Neural progenitor cell (in vitro differentiated cells): ENCODE data around the gene LRRC72. TPM values are rescaled to one million over a fixed set of nuclear protein-coding genes. Genes with fewer than 3 reads are reported as not detected.

Experiments used
- DNase-seq: peaks from one replicate; pipeline ENCODE4 v3.0.0-alpha.2; 2016; ENCODE audit warnings: low spot score
- H2AFZ ChIP-seq: fragments of 200-600 bp; sonication (generic); replicated peaks from 2 replicates; pipeline ENCODE4 v1.6.1; 2016; ENCODE audit warnings: antibody characterized with exemption
- H3F3A ChIP-seq: fragments of 200-600 bp; sonication (generic); 2 replicates; pipeline ENCODE4 v1.6.1; 2016; ENCODE audit warnings: antibody characterized with exemption, low read depth
- H3K27ac ChIP-seq: fragments of 200-600 bp; sonication (generic); 2 replicates; pipeline ENCODE4 v1.5.1; 2016; ENCODE audit warnings: mild to moderate bottlenecking
- H3K27me3 ChIP-seq: fragments of 200-600 bp; sonication (generic); 2 replicates; pipeline ENCODE4 v1.6.1; 2016; ENCODE audit warnings: mild to moderate bottlenecking, moderate library complexity
- H3K36me3 ChIP-seq: fragments of 200-600 bp; sonication (generic); 2 replicates; pipeline ENCODE4 v1.5.1; 2016
- H3K4me1 ChIP-seq: fragments of 200-600 bp; sonication (generic); 2 replicates; pipeline ENCODE4 v1.6.1; 2016; ENCODE audit warnings: mixed run types
- H3K4me2 ChIP-seq: fragments of 200-600 bp; sonication (generic); 2 replicates; pipeline ENCODE4 v1.6.1; 2016
- H3K4me3 ChIP-seq: fragments of 200-600 bp; sonication (generic); 2 replicates; pipeline ENCODE4 v1.5.1; 2016
- H3K79me2 ChIP-seq: fragments of 200-600 bp; sonication (generic); 2 replicates; pipeline ENCODE4 v1.6.1; 2016; ENCODE audit warnings: low read depth
- H3K9ac ChIP-seq: fragments of 200-600 bp; sonication (generic); 2 replicates; pipeline ENCODE4 v1.6.1; 2016
- H3K9me3 ChIP-seq: fragments of 200-600 bp; sonication (generic); 2 replicates; pipeline ENCODE4 v1.5.1; 2016; ENCODE audit warnings: low read depth
- H4K20me1 ChIP-seq: fragments of 200-600 bp; sonication (generic); 2 replicates; pipeline ENCODE4 v1.6.1; 2016; ENCODE audit warnings: low read depth
- H3K27ac Mint-ChIP-seq: 3 replicates; pipeline ENCODE4 v1.8.0; 2021; ENCODE audit warnings: mixed read lengths
- H3K27me3 Mint-ChIP-seq: 2 replicates; pipeline ENCODE4 v1.8.0; 2022; ENCODE audit warnings: low read depth, mild to moderate bottlenecking, inconsistent platforms, moderate library complexity, mixed read lengths; ENCODE audit not compliant: insufficient read depth
- H3K36me3 Mint-ChIP-seq: 3 replicates; pipeline ENCODE4 v1.8.0; 2021; ENCODE audit warnings: mixed read lengths
- H3K4me1 Mint-ChIP-seq: 3 replicates; pipeline ENCODE4 v1.8.0; 2021; ENCODE audit warnings: mixed read lengths
- H3K4me3 Mint-ChIP-seq: 3 replicates; pipeline ENCODE4 v1.8.0; 2021; ENCODE audit warnings: mild to moderate bottlenecking, moderate library complexity, mixed read lengths
- H3K9me3 Mint-ChIP-seq: 3 replicates; pipeline ENCODE4 v1.8.0; 2020; ENCODE audit warnings: mixed read lengths
- EZH2 ChIP-seq: fragments of 200-600 bp; sonication (generic); IDR thresholded peaks from 2 replicates; pipeline ENCODE4 v1.6.1; 2017; ENCODE audit warnings: antibody characterized with exemption, mild to moderate bottlenecking, moderate library complexity
- EZH2phosphoT487 ChIP-seq: fragments of 200-600 bp; sonication (generic); IDR thresholded peaks from 2 replicates; pipeline ENCODE4 v1.6.1; 2017; ENCODE audit warnings: antibody characterized with exemption
- total RNA-seq: library from RNA; depleted of rRNA; stranded (reverse); fragments of >200 nt; gene quantifications from 2 replicates; pipeline ENCODE4 v1.2.3, GENCODE V29; 2015; ENCODE audit warnings: low replicate concordance
- TF ChIP-seq, protein P1 (sequence below): fragments of 200-600 bp; sonication (generic); IDR thresholded peaks from 2 replicates; pipeline ENCODE4 v1.5.1; 2017; ENCODE audit warnings: antibody characterized with exemption, mild to moderate bottlenecking

LRRC72 gene
- total RNA-seq, 1 donor from 2014 or later: not detected

GRCh38 chr7:16615228-16615627 is 88.6 kb downstream of the LRRC72 start:
- Mint-ChIP-seq H3K27ac (peak overlapping the region; percentile 67), H3K4me1 (peaks cover 7% of the 10 kb centered on the region), H3K4me3 (no peak overlapping the region), H3K9me3 (no peaks in the 10 kb centered on the region), H3K36me3 (peaks cover 35% of the 10 kb centered on the region), H3K27me3 (no peaks in the 10 kb centered on the region)
- TF ChIP-seq EZH2: no peak
- TF ChIP-seq, protein P1, sequence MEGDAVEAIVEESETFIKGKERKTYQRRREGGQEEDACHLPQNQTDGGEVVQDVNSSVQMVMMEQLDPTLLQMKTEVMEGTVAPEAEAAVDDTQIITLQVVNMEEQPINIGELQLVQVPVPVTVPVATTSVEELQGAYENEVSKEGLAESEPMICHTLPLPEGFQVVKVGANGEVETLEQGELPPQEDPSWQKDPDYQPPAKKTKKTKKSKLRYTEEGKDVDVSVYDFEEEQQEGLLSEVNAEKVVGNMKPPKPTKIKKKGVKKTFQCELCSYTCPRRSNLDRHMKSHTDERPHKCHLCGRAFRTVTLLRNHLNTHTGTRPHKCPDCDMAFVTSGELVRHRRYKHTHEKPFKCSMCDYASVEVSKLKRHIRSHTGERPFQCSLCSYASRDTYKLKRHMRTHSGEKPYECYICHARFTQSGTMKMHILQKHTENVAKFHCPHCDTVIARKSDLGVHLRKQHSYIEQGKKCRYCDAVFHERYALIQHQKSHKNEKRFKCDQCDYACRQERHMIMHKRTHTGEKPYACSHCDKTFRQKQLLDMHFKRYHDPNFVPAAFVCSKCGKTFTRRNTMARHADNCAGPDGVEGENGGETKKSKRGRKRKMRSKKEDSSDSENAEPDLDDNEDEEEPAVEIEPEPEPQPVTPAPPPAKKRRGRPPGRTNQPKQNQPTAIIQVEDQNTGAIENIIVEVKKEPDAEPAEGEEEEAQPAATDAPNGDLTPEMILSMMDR: no peak
- TF ChIP-seq EZH2phosphoT487: no peak
- Histone ChIP-seq H3K4me3 (no peak overlapping the region), H2AFZ (no peak overlapping the region), H3F3A (no peaks in the 10 kb centered on the region), H3K27ac (peak overlapping the region; percentile 68), H3K4me1 (peaks cover 20% of the 10 kb centered on the region), H3K9ac (no peak overlapping the region), H3K27me3 (no peaks in the 10 kb centered on the region), H4K20me1 (no peaks in the 10 kb centered on the region), H3K9me3 (no peaks in the 10 kb centered on the region), H3K79me2 (no peaks in the 10 kb centered on the region), H3K36me3 (no peaks in the 10 kb centered on the region), H3K4me2 (peak overlapping the region; percentile 49)
- DNase-seq: peak; percentile 67

- no peak for DNase-seq
- H3K79me2 ChIP-seq: no peaks in the 10 kb centered on the region
- Mint-ChIP-seq H3K4me1 (peaks cover 7% of the 10 kb centered on the region), H3K36me3 (peaks cover 43% of the 10 kb centered on the region), H3K27me3 (no peaks in the 10 kb centered on the region), H3K9me3 (no peaks in the 10 kb centered on the region), H3K27ac (no peak overlapping the region), H3K4me3 (no peak overlapping the region)
- peak overlapping the region; percentile 76 for H3K27ac ChIP-seq
- no peaks in the 10 kb centered on the region for H3K27me3 ChIP-seq
- H2AFZ ChIP-seq: no peak overlapping the region
- H3F3A ChIP-seq: no peaks in the 10 kb centered on the region
- H4K20me1 ChIP-seq: no peaks in the 10 kb centered on the region
- TF ChIP-seq EZH2phosphoT487 (no peak), EZH2 (no peak)
- TF ChIP-seq, protein P1: no peak
- H3K4me1 ChIP-seq: peaks cover 20% of the 10 kb centered on the region
- no peak overlapping the region for H3K4me2 ChIP-seq
- H3K4me3 ChIP-seq: no peak overlapping the region
- H3K9me3 ChIP-seq: no peaks in the 10 kb centered on the region
- H3K9ac ChIP-seq: no peak overlapping the region
- no peaks in the 10 kb centered on the region for H3K36me3 ChIP-seq
Measured at GRCh38 chr7:16616122-16616521, 89.5 kb downstream of the LRRC72 start.

DNA sequence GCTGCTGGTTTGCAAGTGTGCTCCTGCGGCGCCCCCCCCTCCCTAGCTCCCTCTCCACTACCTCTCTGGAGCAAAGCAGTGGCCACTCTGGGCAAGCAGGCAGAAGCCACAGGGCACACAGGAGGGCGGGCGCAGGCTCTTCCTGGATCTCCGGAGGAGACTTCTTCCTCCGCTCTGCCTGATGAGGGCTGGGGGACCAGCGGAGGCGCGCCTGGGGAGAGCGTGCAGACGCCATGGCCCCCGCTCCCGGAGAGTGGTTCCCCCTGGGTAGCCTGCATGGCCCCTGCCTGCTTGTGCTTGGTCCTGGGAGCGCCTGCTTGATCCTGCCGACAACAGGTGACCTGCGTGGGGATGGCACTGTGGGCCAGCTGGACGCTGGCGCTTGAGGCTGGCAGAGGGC is 89.9 kb downstream of the LRRC72 start:
- peaks cover 45% of the 10 kb centered on the region for H3K36me3 Mint-ChIP-seq
- no peaks in the 10 kb centered on the region for H3K27me3 Mint-ChIP-seq
- TF ChIP-seq EZH2phosphoT487 (no peak), EZH2 (no peak)
- TF ChIP-seq, protein P1: no peak
- no peaks in the 10 kb centered on the region for H3K9me3 ChIP-seq
- no peak overlapping the region for H3K4me3 ChIP-seq
- H4K20me1 ChIP-seq: no peaks in the 10 kb centered on the region
- no peak overlapping the region for H3K4me2 ChIP-seq
- H2AFZ ChIP-seq: no peak overlapping the region
- H3K27ac Mint-ChIP-seq: no peak overlapping the region
- H3K27ac ChIP-seq: peak overlapping the region; percentile 76
- no peak for DNase-seq
- H3K4me3 Mint-ChIP-seq: no peak overlapping the region
- no peak overlapping the region for H3K9ac ChIP-seq
- no peaks in the 10 kb centered on the region for H3F3A ChIP-seq
- H3K4me1 Mint-ChIP-seq: peaks cover 7% of the 10 kb centered on the region
- no peaks in the 10 kb centered on the region for H3K9me3 Mint-ChIP-seq
- H3K4me1 ChIP-seq: peaks cover 20% of the 10 kb centered on the region
- no peaks in the 10 kb centered on the region for H3K36me3 ChIP-seq
- H3K27me3 ChIP-seq: no peaks in the 10 kb centered on the region
- H3K79me2 ChIP-seq: no peaks in the 10 kb centered on the region
